SH-SY5Y (cell line): ENCODE data around the gene LSAMP.

Experiments used
- GATA2 ChIP-seq: IDR thresholded peaks from 2 replicates; pipeline ENCODE4 v1.6.1; 2011; ENCODE audit warnings: mild to moderate bottlenecking, low read depth, low read length
- GATA3 ChIP-seq: IDR thresholded peaks from 2 replicates; pipeline ENCODE4 v1.6.1; 2011; ENCODE audit warnings: low read depth, mild to moderate bottlenecking, low read length, moderate library complexity

DNA sequence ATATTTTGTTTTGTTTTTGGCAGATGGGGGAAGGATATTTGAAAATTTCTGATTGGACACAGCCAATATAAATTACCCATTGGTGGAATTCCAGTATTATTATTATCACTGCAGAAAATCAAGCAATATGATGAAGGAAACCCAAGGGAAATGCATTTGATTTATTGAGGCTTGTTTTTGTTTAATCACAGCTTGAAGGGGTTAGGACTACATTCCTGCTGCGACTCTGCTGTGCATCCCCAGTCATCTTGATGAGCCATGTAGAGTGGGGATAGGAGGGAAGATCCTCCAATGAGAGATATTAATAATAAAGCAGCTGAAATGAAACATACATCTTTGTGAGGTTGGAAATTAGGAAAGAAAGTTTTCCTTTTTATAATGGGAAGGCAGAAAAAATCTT is 613.4 kb downstream of the LSAMP start:
- TF ChIP-seq GATA3 (no peak), GATA2 (no peak)
